Cardiac atrium fibroblast (primary cell): ENCODE data around the gene TADA2A. TPM values are rescaled to one million over a fixed set of nuclear protein-coding genes. Genes with fewer than 3 reads are reported as not detected.

Source experiments
- total RNA-seq: library from RNA; depleted of rRNA; stranded (reverse); fragments of >200 nt; gene quantifications from 2 replicates; pipeline ENCODE4 v1.2.3, GENCODE V29; 2015

TADA2A gene, protein sequence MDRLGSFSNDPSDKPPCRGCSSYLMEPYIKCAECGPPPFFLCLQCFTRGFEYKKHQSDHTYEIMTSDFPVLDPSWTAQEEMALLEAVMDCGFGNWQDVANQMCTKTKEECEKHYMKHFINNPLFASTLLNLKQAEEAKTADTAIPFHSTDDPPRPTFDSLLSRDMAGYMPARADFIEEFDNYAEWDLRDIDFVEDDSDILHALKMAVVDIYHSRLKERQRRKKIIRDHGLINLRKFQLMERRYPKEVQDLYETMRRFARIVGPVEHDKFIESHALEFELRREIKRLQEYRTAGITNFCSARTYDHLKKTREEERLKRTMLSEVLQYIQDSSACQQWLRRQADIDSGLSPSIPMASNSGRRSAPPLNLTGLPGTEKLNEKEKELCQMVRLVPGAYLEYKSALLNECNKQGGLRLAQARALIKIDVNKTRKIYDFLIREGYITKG
- total RNA-seq: 5.2 and 6.3 TPM in 2 replicates

DNA sequence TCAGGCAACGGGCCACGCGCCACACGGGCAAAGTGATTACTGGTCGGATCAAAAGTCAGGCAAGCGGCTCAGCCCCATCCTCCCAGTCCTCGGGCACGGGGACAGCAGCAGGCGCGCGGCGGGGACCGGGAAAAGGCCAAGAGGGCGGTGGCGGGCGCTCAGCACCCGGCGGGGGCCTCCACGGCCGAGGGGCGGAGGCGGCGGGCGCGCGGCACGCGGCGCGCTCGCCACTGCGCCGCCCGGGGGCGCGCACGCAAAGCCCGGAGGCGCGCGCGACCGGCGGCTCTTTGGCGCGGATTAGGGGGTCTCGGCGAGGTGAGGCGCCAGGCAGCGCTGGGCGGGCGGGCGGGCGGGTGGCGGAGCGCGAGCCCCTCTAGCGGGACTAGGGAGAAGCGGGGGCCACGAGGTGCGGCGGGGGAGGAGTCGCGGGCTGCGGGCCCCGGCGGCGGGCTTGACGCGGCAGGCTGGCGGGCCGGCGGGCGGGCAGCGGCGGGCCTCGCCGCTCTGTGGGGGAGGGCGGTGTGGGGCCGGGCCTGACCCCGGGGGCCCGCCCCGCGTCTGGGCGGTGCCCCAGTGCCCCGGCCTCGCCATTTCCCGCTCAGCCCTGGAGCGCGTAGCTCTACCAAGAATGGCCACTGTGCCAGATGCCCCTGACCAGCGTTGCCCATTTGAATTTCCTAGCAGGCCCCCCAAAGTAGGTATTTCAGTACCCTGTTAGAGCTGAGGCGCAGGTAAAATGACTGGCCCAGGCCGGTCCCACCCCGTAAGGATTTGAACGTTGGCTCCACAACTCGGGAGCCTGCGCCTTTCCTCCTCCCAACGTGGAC is at the start of gene TADA2A, which contains the start of gene ACACA:
Gene TADA2A, plus strand, starts transcription at position 252 of the 827 bp plus-strand sequence. CDS start 4,480 bp downstream, outside the sequence.
Gene ACACA, minus strand, starts transcription at position 202 of the 827 bp plus-strand sequence. CDS start 537 bp downstream, outside the sequence.

DNA sequence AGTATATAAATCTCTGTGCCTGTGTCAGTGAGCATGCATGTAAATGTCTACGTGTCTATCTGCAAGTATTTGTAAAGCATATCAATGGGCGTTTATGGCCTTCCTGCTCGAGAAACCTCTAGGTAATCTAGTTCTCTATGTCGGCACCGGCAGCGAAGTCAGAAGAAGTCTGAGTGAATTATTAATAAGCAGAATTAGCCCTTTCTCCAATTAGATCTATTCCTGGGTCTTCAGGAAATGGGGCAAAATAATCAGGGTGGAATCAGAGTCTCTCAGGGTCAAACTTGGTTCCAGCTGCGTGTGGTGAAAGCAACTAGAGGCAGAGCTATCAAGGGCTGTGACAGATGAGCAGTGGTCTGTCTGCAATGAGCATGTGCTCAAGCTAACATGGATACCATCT is 31.0 kb upstream of the TADA2A start, which contains the start of gene C17orf78:
Gene C17orf78, plus strand, starts transcription at position 280 of the 400 bp plus-strand sequence. Its CDS starts 108 bp downstream, at position 388.

DNA sequence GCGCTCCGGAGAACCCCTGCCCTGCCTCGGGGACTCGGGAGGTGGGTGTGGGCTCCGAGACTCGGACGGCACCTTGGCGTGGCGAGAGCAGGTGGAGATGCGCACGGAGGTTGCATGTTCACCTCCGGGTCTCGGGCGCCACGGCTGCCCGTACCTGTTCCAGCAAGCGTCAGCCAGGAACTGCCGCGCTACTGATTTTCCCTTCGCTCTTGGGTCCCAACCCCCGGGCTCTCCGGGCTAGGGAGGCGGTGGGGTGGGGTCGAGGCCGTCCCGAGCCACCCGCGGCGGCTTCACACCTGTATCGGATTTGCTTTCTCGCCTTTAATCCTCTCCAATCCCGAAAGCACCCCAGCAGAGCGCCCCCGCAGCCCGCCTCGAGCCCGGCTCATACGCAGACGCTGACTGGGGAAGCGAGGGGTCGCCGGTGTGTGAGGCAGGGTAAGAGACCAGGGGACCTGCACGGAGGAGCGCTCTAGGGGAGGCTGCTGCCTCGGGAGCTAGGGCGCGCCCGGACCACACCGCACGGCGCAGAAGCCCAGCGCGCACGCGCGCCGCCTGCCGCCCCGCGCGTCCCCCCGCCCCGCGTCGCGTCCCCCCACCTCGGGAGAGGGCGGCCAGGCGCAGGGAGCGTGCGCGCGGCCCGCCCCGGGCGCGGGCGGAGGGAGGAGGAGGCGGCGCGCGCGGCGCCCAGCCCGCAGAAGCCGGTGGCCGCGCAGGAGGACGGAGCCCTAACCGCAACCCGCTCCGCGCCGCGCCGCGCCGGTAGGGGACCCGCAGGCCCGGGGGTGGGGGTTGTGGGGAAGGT is 82.7 kb downstream of the TADA2A start, which contains the start of gene DUSP14:
Gene DUSP14, plus strand, starts transcription at position 695 of the 805 bp plus-strand sequence. CDS start 22,382 bp downstream, outside the sequence.

Other genes starting within 250 kb of the TADA2A start
- not detected in 2 replicates for gene C17orf78, start 30.9 kb upstream of the TADA2A start, total RNA-seq
- gene ACACA, start 50 bp upstream of the TADA2A start, total RNA-seq: 14.1 and 24.1 TPM in 2 replicates
- 24.1 and 29.4 TPM in 2 replicates for gene DUSP14, start 83.0 kb downstream of the TADA2A start, total RNA-seq
- 9.4 and 12.1 TPM in 2 replicates for gene SYNRG, start 202.5 kb downstream of the TADA2A start, total RNA-seq
- gene DDX52, start 236.6 kb downstream of the TADA2A start, total RNA-seq: 14.3 and 18.0 TPM in 2 replicates